ENCODE measurements around the gene TMEM176A.

Gene TMEM176A

GRCh38 chr7:150851492-150852370, 51.2 kb downstream of the TMEM176A start:
- no peak for DNase-seq (ENCODE audit: low read depth, low spot score)
- in situ Hi-C loops (cut with HindIII; ENCODE audit: low sequenced_read_pairs) = no loop called here
- H3K4me3 ChIP-seq (ENCODE audit: low read depth, low read length) = no peak overlapping the region
- TF ChIP-seq CTCF (IDR thresholded peaks at IDR 0.05; ENCODE audit: low read depth, low read length) = no peak

GRCh38 chr7:150852371-150852905, 51.9 kb downstream of the TMEM176A start, which contains the start of gene AOC1:
TSS of gene AOC1 (plus strand) at chr7:150852517. CDS start at chr7:150856471, 3,954 bp downstream.
- H3K4me3 ChIP-seq (ENCODE audit: low read depth, low read length) = no peak within 1 kb of the TSS
- in situ Hi-C loops (cut with HindIII; ENCODE audit: low sequenced_read_pairs) = no loop called here
- no peak for TF ChIP-seq CTCF (IDR thresholded peaks at IDR 0.05; ENCODE audit: low read depth, low read length)
- DNase-seq (ENCODE audit: low read depth, low spot score) = no peak

GRCh38 chr7:150854066-150855000, 53.8 kb downstream of the TMEM176A start:
- no peak overlapping the region for H3K4me3 ChIP-seq (ENCODE audit: low read depth, low read length)
- no peak for TF ChIP-seq CTCF (IDR thresholded peaks at IDR 0.05; ENCODE audit: low read depth, low read length)
- in situ Hi-C loops (cut with HindIII; ENCODE audit: low sequenced_read_pairs) = no loop called here
- no peak for DNase-seq (ENCODE audit: low read depth, low spot score)

Measured in astrocyte of the spinal cord (primary cell).